GM12878 (cell line): ENCODE measurements around the gene KRTAP10-1. TPM values are rescaled to one million over a fixed set of nuclear protein-coding genes. Genes with fewer than 3 reads are reported as not detected.

Experiments used
- ATAC-seq: fragments of 200-7000 bp; cut with Tn5 transposase; 3 replicates; pipeline ENCODE4 v1.9.1; 2020; ENCODE audit warnings: mild to moderate bottlenecking, moderate library complexity
- BruUV-seq: library from RNA; stranded (reverse); fragments of 400-500 nt; replicated peaks from 2 replicates; lab custom pipeline; 2021; lab: Mats Ljungman, UMichigan
- CTCF ChIA-PET: fragments of 300-600 bp; sonication (Branson Sonifier 250); formaldehyde crosslinking; extraction: SDS; loops from one replicate; lab custom pipeline; 2021; ENCODE audit warnings: inconsistent platforms; lab: Yijun Ruan, JAX
- POLR2A ChIA-PET: fragments of 350-600 bp; formaldehyde crosslinking; extraction: SDS; loops from one replicate; lab custom pipeline; 2021; ENCODE audit warnings: inconsistent platforms; lab: Charles Lee
- RAD21 ChIA-PET: fragments of 300-600 bp; sonication (Branson Sonifier 250); formaldehyde crosslinking; loops from one replicate; lab custom pipeline; 2023; ENCODE audit warnings: antibody characterized with exemption; ENCODE audit not compliant: unreplicated experiment; lab: Charles Lee
- SMC1A ChIA-PET: fragments of 300-600 bp; sonication (Branson Sonifier 250); formaldehyde crosslinking; loops from one replicate; lab custom pipeline; 2023; ENCODE audit not compliant: unreplicated experiment, uncharacterized antibody; lab: Charles Lee
- DNase-seq: peaks from one replicate; pipeline ENCODE4 v3.0.0-alpha.2; 2011; ENCODE audit warnings: low read depth, low spot score
- FAIRE-seq: peaks from 3 replicates; lab custom pipeline; 2011; peaks lifted over from hg19 to GRCh38; lab: Jason Lieb, UNC
- H2AFZ ChIP-seq: 2 replicates; pipeline ENCODE4 v1.6.0; 2011; ENCODE audit warnings: low read depth, low read length, control low read depth; ENCODE audit not compliant: control insufficient read depth
- H3K27ac ChIP-seq: 2 replicates; pipeline ENCODE4 v1.5.1; 2011; ENCODE audit warnings: control low read depth; ENCODE audit not compliant: control insufficient read depth, insufficient read depth
- H3K27me3 ChIP-seq, 2 experiments: replicated peaks in 1 of 2; 2 replicates each; pipeline versions ENCODE4 v1.6.0 to v1.6.1; 2011; ENCODE audit warnings: low read length in 1 of 2; ENCODE audit not compliant: control insufficient read depth in 2 of 2, insufficient read depth in 2 of 2
- H3K36me3 ChIP-seq, 2 experiments: 2 replicates each; pipeline ENCODE4 v1.5.1; 2011; ENCODE audit warnings: low read length in 1 of 2; ENCODE audit not compliant: control insufficient read depth in 2 of 2, insufficient read depth in 2 of 2
- H3K4me1 ChIP-seq: 2 replicates; pipeline ENCODE4 v1.6.1; 2011; ENCODE audit warnings: mild to moderate bottlenecking, low read length, moderate library complexity, mixed read lengths; ENCODE audit not compliant: control insufficient read depth, insufficient read depth
- H3K4me2 ChIP-seq: 2 replicates; pipeline ENCODE4 v1.6.0; 2011; ENCODE audit warnings: control low read depth; ENCODE audit not compliant: control insufficient read depth, insufficient read depth
- H3K4me3 ChIP-seq: fragments of 200-600 bp; sonication (generic); 2 replicates; pipeline ENCODE4 v1.5.1; 2016
- H3K79me2 ChIP-seq: 2 replicates; pipeline ENCODE4 v1.6.0; 2011; ENCODE audit warnings: low read length; ENCODE audit not compliant: control insufficient read depth, insufficient read depth
- H3K9ac ChIP-seq: 2 replicates; pipeline ENCODE4 v1.8.0; 2011; ENCODE audit warnings: low read length, control low read depth, mixed read lengths; ENCODE audit not compliant: control insufficient read depth, insufficient read depth
- H3K9me3 ChIP-seq: replicated peaks from 3 replicates; pipeline ENCODE4 v1.5.1; 2011; ENCODE audit warnings: mild to moderate bottlenecking, low read length; ENCODE audit not compliant: control insufficient read depth, insufficient read depth
- H4K20me1 ChIP-seq: 2 replicates; pipeline ENCODE4 v1.6.0; 2011; ENCODE audit not compliant: control insufficient read depth, insufficient read depth
- ATF3 ChIP-seq: IDR thresholded peaks from 2 replicates; pipeline ENCODE4 v1.6.1; 2011; ENCODE audit warnings: low read depth, mild to moderate bottlenecking, low read length, moderate library complexity, borderline replicate concordance; ENCODE audit errors: extremely low read depth
- CHD4 ChIP-seq: fragments of 200-600 bp; sonication (generic); IDR thresholded peaks from 2 replicates; pipeline ENCODE4 v1.6.1; 2016; ENCODE audit warnings: mild to moderate bottlenecking
- EGR1 ChIP-seq, 2 experiments: IDR thresholded peaks; 1 replicate in 1 of 2; 2 replicates in 1 of 2; pipeline ENCODE4 v1.6.1; 2011 to 2012; ENCODE audit warnings: low read depth in 2 of 2, low read length in 2 of 2, borderline replicate concordance in 1 of 2, mild to moderate bottlenecking in 1 of 2, moderate library complexity in 1 of 2
- FOS ChIP-seq: IDR thresholded peaks from 3 replicates; pipeline ENCODE4 v1.6.1; 2011; ENCODE audit warnings: borderline replicate concordance; ENCODE audit not compliant: insufficient read length; ENCODE audit errors: extremely low read depth
- FOXK2 ChIP-seq: fragments of 450-650 bp; IDR thresholded peaks from 2 replicates; pipeline ENCODE4 v1.6.1; 2017; ENCODE audit warnings: mild to moderate bottlenecking, moderate library complexity
- KDM1A ChIP-seq: fragments of 200-600 bp; sonication (generic); IDR thresholded peaks from 2 replicates; pipeline ENCODE4 v1.6.1; 2016; ENCODE audit warnings: borderline replicate concordance
- MYB ChIP-seq: fragments of 150-350 bp; IDR thresholded peaks from 2 replicates; pipeline ENCODE4 v1.6.1; 2014; ENCODE audit warnings: mild to moderate bottlenecking, low read depth, low read length, borderline replicate concordance
- NFYA ChIP-seq: IDR thresholded peaks from 2 replicates; pipeline ENCODE4 v1.6.1; 2011; ENCODE audit warnings: low read depth, mild to moderate bottlenecking, low read length, improper control_type of control experiment, borderline replicate concordance
- NR2F1 ChIP-seq: fragments of 450-650 bp; conservative IDR thresholded peaks from 2 replicates; pipeline ENCODE4 v1.6.1; 2017; ENCODE audit warnings: mild to moderate bottlenecking
- RBBP5 ChIP-seq: fragments of 200-600 bp; sonication (generic); conservative IDR thresholded peaks from 2 replicates; pipeline ENCODE4 v1.6.1; 2016
- SMC3 ChIP-seq: IDR thresholded peaks from 2 replicates; pipeline ENCODE4 v1.6.1; 2011; ENCODE audit warnings: low read length, improper control_type of control experiment, borderline replicate concordance
- SPI1 ChIP-seq: IDR thresholded peaks from 2 replicates; pipeline ENCODE4 v1.6.1; 2011; ENCODE audit warnings: low read depth, mild to moderate bottlenecking, low read length, moderate library complexity, borderline replicate concordance; ENCODE audit not compliant: insufficient read depth
- STAT3 ChIP-seq: IDR thresholded peaks from 2 replicates; pipeline ENCODE4 v1.6.1; 2011; ENCODE audit warnings: low read depth, low read length, improper control_type of control experiment
- TCF12 ChIP-seq: IDR thresholded peaks from 2 replicates; pipeline ENCODE4 v1.6.1; 2011; ENCODE audit warnings: low read depth, mild to moderate bottlenecking, low read length
- WGBS: methylation state at CpG from one replicate; pipeline ENCODE4 v1.1.6; 2016; ENCODE audit warnings: low lambda C conversion rate; ENCODE audit not compliant: insufficient replicate concordance, insufficient coverage; ENCODE audit errors: missing lambda C conversion rate; 5-methylcytosine and 5-hydroxymethylcytosine counted together
- in situ Hi-C: fragments of 300-500 bp; cut with MboI; formaldehyde crosslinking; loops from 9 replicates; pipeline ENCODE4 v1.14.3; 2018; ENCODE audit warnings: mixed read lengths
- intact Hi-C: fragments of 100-400 bp; cut with micrococcal nuclease; formaldehyde crosslinking; loops from one replicate; pipeline ENCODE4 v1.14.2; 2022; ENCODE audit not compliant: unreplicated experiment
- polyA plus RNA-seq, 11 experiments: library from polyadenylated mRNA; depleted of rRNA in 4 of 11; unstranded in 6 of 11; stranded (reverse) in 5 of 11; fragments of >200 nt; fragmentation: Nextera tagmentation in 4 of 11; fragmentation: Illumina TruSeq in 1 of 11; extraction: Ambion mirVana in 4 of 11; extraction: Trizol in 1 of 11; gene quantifications; 1 replicate in 1 of 11; 2 replicates in 10 of 11; pipeline versions ENCODE4 v1.2.1 to v1.2.3, GENCODE V29; 2011 to 2016; ENCODE audit warnings: inconsistent platforms in 2 of 11, missing spikeins in 2 of 11, low read depth in 1 of 11
- total RNA-seq, 4 experiments: library from RNA; depleted of rRNA in 3 of 4; stranded (reverse); fragments of >200 nt in 3 of 4; fragmentation: Illumina TruSeq in 1 of 4; extraction: Trizol in 1 of 4; gene quantifications; 2 replicates each; pipeline versions ENCODE4 v1.2.1 to v1.2.3, GENCODE V29; 2013 to 2021

The KRTAP10-1 gene
- total and polyA plus RNA-seq, 10 of the 15 experiments (the other 5 are each of a cell fraction or from before 2014, with no cell fraction given) = not detected

DNA sequence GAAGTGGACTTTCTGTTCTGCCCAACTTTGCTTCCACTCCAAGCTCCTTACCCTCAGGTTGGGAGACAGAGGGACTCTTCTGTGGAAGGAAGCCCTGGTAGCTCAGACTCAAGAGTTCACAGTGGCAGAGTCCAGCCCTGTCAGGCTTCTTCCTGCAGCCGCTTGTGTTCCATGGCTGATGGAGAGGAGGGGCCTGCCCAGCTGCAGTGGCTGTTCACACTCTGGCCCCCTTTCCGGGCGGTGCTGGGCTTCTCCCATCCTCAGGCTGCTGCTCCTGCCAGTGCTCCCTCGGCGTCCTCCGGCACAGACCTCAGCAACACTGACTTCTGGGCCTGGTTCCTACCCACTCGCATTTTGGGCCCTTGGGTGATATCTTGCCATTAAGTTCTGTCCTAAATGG lies 4.0 kb downstream of the KRTAP10-1 start:
- Histone ChIP-seq H3K27me3 (no peaks in the 10 kb centered on the region), H3K4me1 (no peaks in the 10 kb centered on the region), H4K20me1 (no peaks in the 10 kb centered on the region), H3K4me2 (no peak overlapping the region), H3K9me3 (no peaks in the 10 kb centered on the region; the same call in 2 of the 3 replicates), H3K4me3 (no peak overlapping the region), H3K36me3 (no peaks in the 10 kb centered on the region), H3K79me2 (no peaks in the 10 kb centered on the region), H2AFZ (no peak overlapping the region), H3K9ac (no peak overlapping the region), H3K27ac (no peak overlapping the region)
- in situ Hi-C loops (no loop called here), intact Hi-C loops (no loop called here)
- no peak for DNase-seq
- no TSS peak for BruUV-seq
- WGBS = 55% methylated on average over 7 of the region's 7 CpGs
- no peak for ATAC-seq
- RAD21 ChIA-PET = no interaction called here
- no peak for TF ChIP-seq RBBP5
- no peak for TF ChIP-seq KDM1A
- TF ChIP-seq STAT3 = no peak
- no peak for TF ChIP-seq MYB
- TF ChIP-seq FOS = no peak
- FAIRE-seq = no peak
- POLR2A ChIA-PET = no interaction called here
- SMC1A ChIA-PET = no interaction called here
- CTCF ChIA-PET = no interaction called here

DNA sequence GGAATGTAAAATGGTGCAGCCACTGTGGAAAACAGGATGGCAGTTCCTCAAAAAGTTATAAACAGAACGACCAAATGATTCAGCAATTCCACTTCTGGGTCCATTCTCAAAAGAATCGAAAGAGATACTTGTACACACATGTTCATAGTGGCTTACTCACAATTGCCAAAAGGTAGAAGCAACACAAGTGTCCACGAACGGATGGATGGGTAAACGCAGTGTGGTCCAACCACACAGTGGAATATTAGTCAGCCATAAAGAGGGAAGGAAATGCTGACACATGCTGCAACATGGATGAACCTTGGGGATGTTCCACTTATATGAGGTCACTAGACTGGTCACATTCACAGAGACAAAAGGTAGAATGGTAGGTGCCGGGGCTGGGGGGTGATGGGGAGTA lies 5.3 kb downstream of the KRTAP10-1 start:
- Histone ChIP-seq H3K4me2 (no peak overlapping the region), H3K9me3 (no peaks in the 10 kb centered on the region; the same call in 2 of the 3 replicates), H2AFZ (no peak overlapping the region), H3K4me3 (no peak overlapping the region), H3K36me3 (no peaks in the 10 kb centered on the region), H4K20me1 (no peaks in the 10 kb centered on the region), H3K4me1 (no peaks in the 10 kb centered on the region), H3K27me3 (no peaks in the 10 kb centered on the region), H3K9ac (no peak overlapping the region), H3K27ac (no peak overlapping the region), H3K79me2 (no peaks in the 10 kb centered on the region)
- ATAC-seq = no peak
- SMC1A ChIA-PET = no interaction called here
- RAD21 ChIA-PET = no interaction called here
- no peak for TF ChIP-seq SMC3
- no peak for TF ChIP-seq CHD4
- TF ChIP-seq ATF3 = no peak
- TF ChIP-seq TCF12 = no peak
- TF ChIP-seq EGR1 (IDR thresholded peaks at IDR 0.05; ENCODE audit: borderline replicate concordance in 1 of 2, low read depth in 2 of 2, low read length in 2 of 2) = no peak
- no peak for TF ChIP-seq NR2F1
- TF ChIP-seq FOXK2 = no peak
- no peak for TF ChIP-seq SPI1
- no peak for TF ChIP-seq NFYA
- FAIRE-seq = no peak
- POLR2A ChIA-PET = no interaction called here
- no peak for DNase-seq
- in situ Hi-C loops = no loop called here
- intact Hi-C loops = no loop called here
- CTCF ChIA-PET = no interaction called here
- BruUV-seq = no TSS peak
- WGBS = 74% methylated on average over 6 of the region's 6 CpGs
